ENCODE data around the gene WTIP. TPM values are rescaled to one million over a fixed set of nuclear protein-coding genes. Genes with fewer than 3 reads are reported as not detected.

Gene WTIP
- total RNA-seq, 2 donors from 2014 or later: 45.4 to 48.6 TPM

DNA sequence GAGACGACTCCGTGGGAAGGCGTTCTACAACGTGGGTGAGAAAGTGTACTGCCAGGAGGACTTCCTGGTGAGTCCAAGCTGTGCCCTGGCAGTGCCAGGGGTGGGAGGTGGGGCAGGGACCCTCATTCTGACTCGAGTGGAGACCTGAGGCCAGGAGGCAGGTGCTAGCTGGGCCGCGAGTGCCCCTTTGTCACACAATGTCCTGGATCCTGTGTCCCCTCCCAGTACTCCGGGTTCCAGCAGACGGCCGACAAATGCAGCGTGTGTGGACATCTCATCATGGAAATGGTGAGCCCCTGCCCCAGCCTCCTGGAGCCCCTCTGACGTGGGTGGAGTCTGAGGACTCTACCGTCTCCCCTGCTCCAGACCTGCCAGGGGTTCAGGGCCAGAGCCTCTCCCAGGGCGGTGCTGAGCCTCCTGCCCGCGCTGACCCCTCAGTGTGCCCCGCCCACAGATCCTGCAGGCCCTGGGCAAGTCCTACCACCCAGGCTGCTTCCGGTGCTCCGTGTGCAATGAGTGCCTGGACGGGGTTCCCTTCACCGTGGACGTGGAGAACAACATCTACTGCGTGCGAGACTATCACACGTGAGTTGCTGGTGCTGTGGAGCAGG lies 11.6 kb downstream of the WTIP start:
- Mint-ChIP-seq H3K36me3 (ENCODE audit: low read depth) (peaks cover 82% of the 10 kb centered on the region), H3K4me1 (no peaks in the 10 kb centered on the region), H3K27me3 (ENCODE audit: insufficient read depth) (no peaks in the 10 kb centered on the region), H3K4me3 (no peak overlapping the region), H3K27ac (no peak overlapping the region), H3K9me3 (no peaks in the 10 kb centered on the region)
- DNase-seq: no peak
- no peak overlapping the region for H3K4me3 ChIP-seq (ENCODE audit: low read length)
- H3K36me3 ChIP-seq (ENCODE audit: control insufficient read depth, insufficient read depth, low read length): peaks cover 75% of the 10 kb centered on the region
- H3K9ac ChIP-seq (ENCODE audit: extremely low read depth, low read length, poor library complexity, severe bottlenecking): no peak overlapping the region
- no peaks in the 10 kb centered on the region for H3K4me1 ChIP-seq (ENCODE audit: control insufficient read depth, insufficient read depth, low read length)
- TF ChIP-seq, protein P1, sequence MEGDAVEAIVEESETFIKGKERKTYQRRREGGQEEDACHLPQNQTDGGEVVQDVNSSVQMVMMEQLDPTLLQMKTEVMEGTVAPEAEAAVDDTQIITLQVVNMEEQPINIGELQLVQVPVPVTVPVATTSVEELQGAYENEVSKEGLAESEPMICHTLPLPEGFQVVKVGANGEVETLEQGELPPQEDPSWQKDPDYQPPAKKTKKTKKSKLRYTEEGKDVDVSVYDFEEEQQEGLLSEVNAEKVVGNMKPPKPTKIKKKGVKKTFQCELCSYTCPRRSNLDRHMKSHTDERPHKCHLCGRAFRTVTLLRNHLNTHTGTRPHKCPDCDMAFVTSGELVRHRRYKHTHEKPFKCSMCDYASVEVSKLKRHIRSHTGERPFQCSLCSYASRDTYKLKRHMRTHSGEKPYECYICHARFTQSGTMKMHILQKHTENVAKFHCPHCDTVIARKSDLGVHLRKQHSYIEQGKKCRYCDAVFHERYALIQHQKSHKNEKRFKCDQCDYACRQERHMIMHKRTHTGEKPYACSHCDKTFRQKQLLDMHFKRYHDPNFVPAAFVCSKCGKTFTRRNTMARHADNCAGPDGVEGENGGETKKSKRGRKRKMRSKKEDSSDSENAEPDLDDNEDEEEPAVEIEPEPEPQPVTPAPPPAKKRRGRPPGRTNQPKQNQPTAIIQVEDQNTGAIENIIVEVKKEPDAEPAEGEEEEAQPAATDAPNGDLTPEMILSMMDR (conservative IDR thresholded peaks at IDR 0.05): no peak
- no peaks in the 10 kb centered on the region for H3K9me3 ChIP-seq (ENCODE audit: control insufficient read depth, low read length)
- H3K27ac ChIP-seq (ENCODE audit: low read depth, low read length): no peak overlapping the region
- WGBS, 2 experiments (ENCODE audit: insufficient coverage in 1 of 2, insufficient read length in 1 of 2): 95 to 96% methylated on average over 18 to 25 of the region's 25 CpGs
- H3K27me3 ChIP-seq (ENCODE audit: control insufficient read depth, insufficient read depth, low read length, poor library complexity, severe bottlenecking): no peaks in the 10 kb centered on the region

DNA sequence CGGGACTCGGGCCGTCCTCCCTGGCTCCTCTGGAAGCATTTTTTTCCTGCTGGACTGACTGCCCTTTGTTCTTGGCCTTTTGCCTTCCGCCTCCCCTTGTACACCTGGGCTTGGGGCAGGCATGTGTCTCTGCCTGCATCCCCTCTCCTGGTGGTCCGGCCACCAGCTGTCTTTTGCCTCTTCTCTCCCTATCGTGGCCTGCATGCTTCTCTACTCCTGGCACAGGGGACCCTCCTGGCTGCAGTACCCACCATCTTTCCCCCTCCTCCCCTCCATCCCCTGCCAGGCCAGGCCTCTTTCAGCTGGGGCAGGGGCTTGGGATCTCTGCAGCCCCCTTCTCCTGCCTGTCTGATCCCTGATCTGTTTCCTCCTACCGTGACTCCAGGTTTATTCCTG lies 12.1 kb downstream of the WTIP start:
- TF ChIP-seq, protein P1 (conservative IDR thresholded peaks at IDR 0.05): no peak
- 95 to 97% methylated on average over 5 to 7 of the region's 7 CpGs for WGBS, 2 experiments (ENCODE audit: insufficient coverage in 1 of 2, insufficient read length in 1 of 2)

DNA sequence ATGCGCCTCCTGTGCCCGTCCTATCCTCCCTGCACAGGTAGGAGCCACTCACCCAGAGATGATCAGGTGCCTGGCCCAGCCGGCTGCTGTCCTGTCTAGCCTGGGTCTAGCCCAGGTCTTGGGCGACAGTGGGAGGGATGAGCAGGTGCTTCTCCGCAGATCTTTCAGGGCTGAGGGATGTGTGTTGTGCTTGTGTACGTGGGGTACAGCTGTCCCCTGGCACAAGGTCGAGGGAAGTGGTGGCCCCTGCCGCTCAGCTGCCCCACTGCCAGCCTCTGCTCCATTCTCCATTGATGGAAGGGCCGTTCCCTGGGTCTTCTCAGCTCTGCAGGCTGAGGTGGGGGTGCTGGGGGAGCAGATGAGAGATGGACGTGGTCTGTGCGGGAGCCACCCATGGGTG lies 13.0 kb downstream of the WTIP start:
- H3K4me1 ChIP-seq (ENCODE audit: control insufficient read depth, insufficient read depth, low read length): no peaks in the 10 kb centered on the region
- 95% methylated on average over 4 to 11 of the region's 11 CpGs for WGBS, 2 experiments (ENCODE audit: insufficient coverage in 1 of 2, insufficient read length in 1 of 2)
- H3K4me1 Mint-ChIP-seq: peaks cover 2% of the 10 kb centered on the region
- peaks cover 89% of the 10 kb centered on the region for H3K36me3 Mint-ChIP-seq (ENCODE audit: low read depth)
- H3K4me3 ChIP-seq (ENCODE audit: low read length): no peak overlapping the region
- no peaks in the 10 kb centered on the region for H3K27me3 Mint-ChIP-seq (ENCODE audit: insufficient read depth)
- H3K9me3 Mint-ChIP-seq: no peaks in the 10 kb centered on the region
- H3K36me3 ChIP-seq (ENCODE audit: control insufficient read depth, insufficient read depth, low read length): peaks cover 80% of the 10 kb centered on the region
- no peak overlapping the region for H3K4me3 Mint-ChIP-seq
- H3K9me3 ChIP-seq (ENCODE audit: control insufficient read depth, low read length): no peaks in the 10 kb centered on the region
- no peak for DNase-seq
- TF ChIP-seq, protein P1 (conservative IDR thresholded peaks at IDR 0.05): no peak
- H3K27ac ChIP-seq (ENCODE audit: low read depth, low read length): no peak overlapping the region
- H3K27ac Mint-ChIP-seq: no peak overlapping the region
- H3K27me3 ChIP-seq (ENCODE audit: control insufficient read depth, insufficient read depth, low read length, poor library complexity, severe bottlenecking): no peaks in the 10 kb centered on the region
- no peak overlapping the region for H3K9ac ChIP-seq (ENCODE audit: extremely low read depth, low read length, poor library complexity, severe bottlenecking)

More for the DNA sequence above, 12.1 kb downstream of the WTIP start:
- H3K27ac ChIP-seq (ENCODE audit: low read depth, low read length): no peak overlapping the region
- peaks cover 85% of the 10 kb centered on the region for H3K36me3 Mint-ChIP-seq (ENCODE audit: low read depth)
- H3K27me3 ChIP-seq (ENCODE audit: control insufficient read depth, insufficient read depth, low read length, poor library complexity, severe bottlenecking): no peaks in the 10 kb centered on the region
- H3K9me3 ChIP-seq (ENCODE audit: control insufficient read depth, low read length): no peaks in the 10 kb centered on the region
- H3K9ac ChIP-seq (ENCODE audit: extremely low read depth, low read length, poor library complexity, severe bottlenecking): no peak overlapping the region
- H3K9me3 Mint-ChIP-seq: no peaks in the 10 kb centered on the region
- H3K36me3 ChIP-seq (ENCODE audit: control insufficient read depth, insufficient read depth, low read length): peaks cover 77% of the 10 kb centered on the region
- no peak for DNase-seq
- no peaks in the 10 kb centered on the region for H3K4me1 ChIP-seq (ENCODE audit: control insufficient read depth, insufficient read depth, low read length)
- H3K27me3 Mint-ChIP-seq (ENCODE audit: insufficient read depth): no peaks in the 10 kb centered on the region
- H3K27ac Mint-ChIP-seq: no peak overlapping the region
- H3K4me1 Mint-ChIP-seq: no peaks in the 10 kb centered on the region
- H3K4me3 Mint-ChIP-seq: no peak overlapping the region
- H3K4me3 ChIP-seq (ENCODE audit: low read length): no peak overlapping the region
